CD4-positive, alpha-beta T cell treated with Interleukin-12 subunit alpha and Interleukin-12 subunit beta, for 1 hour (primary cell): ENCODE measurements around the gene ZFP62.
A peak's percentile ranks its signal among the peaks of the same experiment; 100 is the strongest.
"Not testable (repeated sequence)": the region's sequence is repeated elsewhere in the genome, so short reads cannot be mapped to it uniquely, and the experiment has no call there.

Experiments
- DNase-seq: peaks from one replicate; pipeline ENCODE4 v3.0.0-alpha.2; 2020

Gene ZFP62

GRCh38 chr5:180860887-180861822 is at the start of gene ZFP62:
Gene ZFP62, minus strand, starts transcription at chr5:180861276. Its CDS starts 57 bp downstream, at chr5:180861219.
- DNase-seq, result peak; percentile 92

GRCh38 chr5:180910735-180911134 is 49.7 kb upstream of the ZFP62 start:
- DNase-seq, result no peak

DNA sequence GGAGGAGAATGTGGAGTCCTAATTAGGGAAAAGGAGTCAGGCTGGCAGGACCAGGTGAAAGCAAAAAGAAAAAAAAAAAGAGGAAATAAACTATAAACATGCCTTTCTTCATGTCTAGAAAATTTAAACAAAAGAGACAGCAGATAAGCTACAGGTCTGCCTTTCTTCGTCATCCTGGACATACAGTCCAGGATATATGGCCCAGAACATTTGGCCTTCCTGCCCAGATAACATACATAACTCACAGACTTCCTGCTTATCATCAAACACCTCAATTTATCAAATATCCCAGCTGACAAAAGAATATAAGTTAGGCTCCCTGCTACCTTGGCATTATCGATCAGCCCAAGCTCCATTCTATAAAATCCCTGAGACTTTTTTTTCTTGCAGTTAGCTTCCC is 49.1 kb upstream of the ZFP62 start:
- DNase-seq, result no peak

- no peak for DNase-seq
These were observed 48.7 kb upstream of the ZFP62 start for GRCh38 chr5:180909782-180910181.

- no peak for DNase-seq
These were observed 48.1 kb upstream of the ZFP62 start for GRCh38 chr5:180908998-180909731.

- DNase-seq, result no peak
These were observed 47.3 kb upstream of the ZFP62 start for GRCh38 chr5:180908400-180908799.

- no peak for DNase-seq
These were observed 40.4 kb upstream of the ZFP62 start for GRCh38 chr5:180901319-180902009.

DNA sequence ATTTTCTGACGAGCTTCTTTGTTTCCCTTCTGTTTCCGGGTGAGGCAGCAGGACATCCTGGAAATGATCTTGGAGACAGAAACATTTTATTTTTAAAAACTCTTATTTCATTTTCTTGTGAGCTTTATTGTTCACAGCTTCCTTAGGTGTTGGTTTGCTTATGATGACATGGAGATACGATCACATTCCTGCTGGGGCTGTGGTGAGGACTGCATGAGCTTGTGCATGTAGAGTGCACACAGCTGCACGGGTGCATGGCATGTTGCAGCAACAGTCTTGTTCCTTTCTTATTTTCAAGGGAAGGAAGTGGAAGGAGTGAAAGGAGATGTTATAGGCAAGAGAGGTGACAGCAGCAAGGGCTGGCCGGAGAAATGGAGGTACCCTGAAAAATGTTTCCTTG is 39.1 kb upstream of the ZFP62 start:
- DNase-seq, result no peak

- DNase-seq, result no peak
These were observed 37.7 kb upstream of the ZFP62 start, which contains the start of gene BTNL8 for GRCh38 chr5:180898621-180899246. Gene BTNL8, plus strand, starts transcription at chr5:180899159. Its CDS starts 152 bp downstream, at chr5:180899311.

GRCh38 chr5:180895330-180895729 is 34.3 kb upstream of the ZFP62 start:
- DNase-seq, result not testable (repeated sequence)

GRCh38 chr5:180889381-180889780 is 28.3 kb upstream of the ZFP62 start:
- DNase-seq, result no peak

GRCh38 chr5:180885845-180886529 is 24.9 kb upstream of the ZFP62 start:
- not testable (repeated sequence) for DNase-seq

DNA sequence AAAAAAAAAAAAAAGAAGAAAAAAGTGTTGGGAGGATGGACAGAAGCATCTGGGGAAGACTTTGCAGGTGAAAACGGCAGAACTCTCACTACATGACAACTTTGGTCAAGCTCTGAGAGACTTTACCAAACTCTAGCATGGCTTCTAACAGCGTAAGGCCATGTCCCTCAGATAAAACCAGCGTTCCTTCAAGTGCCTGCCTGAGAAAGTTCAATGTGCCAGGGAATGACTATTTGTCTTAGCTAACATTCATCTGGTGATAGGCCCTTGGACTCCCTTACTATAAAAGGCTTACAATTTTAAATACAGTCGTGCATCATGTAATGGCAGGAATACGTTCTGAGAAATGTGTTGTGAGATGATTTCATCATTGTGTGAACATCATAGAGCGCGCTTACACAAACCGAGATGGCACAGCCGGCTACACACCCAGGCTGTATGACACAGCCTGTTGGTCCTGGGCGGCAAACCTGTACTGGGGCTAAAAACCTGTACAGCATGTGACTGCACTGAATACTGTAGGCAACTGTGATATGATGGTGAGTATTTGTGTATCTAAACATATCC is 14.9 kb upstream of the ZFP62 start:
- no peak for DNase-seq

DNA sequence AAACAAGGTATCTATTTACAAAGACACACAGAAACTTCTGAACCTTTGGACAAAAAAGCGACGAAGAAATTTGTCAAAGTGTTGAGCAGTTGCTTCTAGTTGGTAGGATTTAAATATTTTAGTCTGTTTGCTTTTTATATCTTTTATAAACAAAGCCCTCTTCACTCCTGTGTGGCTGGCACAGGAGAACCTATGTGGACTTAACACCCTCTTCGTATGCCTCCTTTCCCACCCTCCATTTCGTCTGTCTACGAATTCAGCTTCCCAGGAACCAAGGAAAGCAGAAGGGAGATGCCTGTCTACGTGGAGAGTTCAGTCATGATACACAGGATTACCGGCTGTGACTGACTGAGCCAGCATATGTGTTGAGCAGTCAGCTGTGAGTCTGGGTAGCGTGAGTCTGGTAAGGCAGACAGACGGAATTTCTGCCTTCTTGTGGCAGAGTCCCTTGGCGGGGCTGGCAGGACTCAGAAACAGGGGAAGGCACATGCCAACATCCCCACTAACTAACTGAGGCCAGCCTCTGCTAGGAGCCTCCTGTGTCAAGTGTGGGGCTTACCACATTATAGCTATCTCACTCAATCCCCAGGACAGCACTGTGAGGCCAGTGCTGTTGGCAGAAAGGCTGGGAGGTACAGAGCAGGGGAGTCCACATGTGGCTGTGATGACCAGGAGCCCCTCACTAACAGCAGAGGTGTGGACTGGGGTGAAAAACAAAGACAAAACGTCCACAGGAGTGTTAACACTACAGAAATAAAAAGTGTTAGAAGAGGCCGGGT is 13.9 kb upstream of the ZFP62 start:
- no peak for DNase-seq

GRCh38 chr5:180873615-180874520 is 12.8 kb upstream of the ZFP62 start:
- DNase-seq, result peak; percentile 32

GRCh38 chr5:180872419-180872818 is 11.3 kb upstream of the ZFP62 start:
- no peak for DNase-seq

GRCh38 chr5:180870276-180871068 is 9.4 kb upstream of the ZFP62 start:
- no peak for DNase-seq

DNA sequence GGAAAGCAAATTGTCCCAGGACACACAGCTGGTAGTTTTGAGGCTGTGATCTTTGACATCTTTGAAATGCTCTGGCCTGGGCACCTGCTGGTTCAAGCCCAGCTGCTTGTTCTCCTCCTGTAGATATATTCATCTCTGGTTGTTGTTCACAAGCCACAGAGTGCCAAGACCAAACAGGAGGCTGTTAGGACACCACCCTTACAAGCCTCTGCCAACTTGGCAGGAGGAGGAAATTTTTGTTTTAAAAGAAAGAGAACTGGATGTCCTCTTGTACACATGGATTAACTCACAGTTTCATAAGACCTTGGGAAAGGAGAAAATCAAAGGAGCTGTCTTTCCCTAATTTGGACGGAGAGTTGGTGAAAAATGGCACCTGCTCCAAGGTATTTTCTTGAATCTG is 8.5 kb upstream of the ZFP62 start:
- no peak for DNase-seq

DNA sequence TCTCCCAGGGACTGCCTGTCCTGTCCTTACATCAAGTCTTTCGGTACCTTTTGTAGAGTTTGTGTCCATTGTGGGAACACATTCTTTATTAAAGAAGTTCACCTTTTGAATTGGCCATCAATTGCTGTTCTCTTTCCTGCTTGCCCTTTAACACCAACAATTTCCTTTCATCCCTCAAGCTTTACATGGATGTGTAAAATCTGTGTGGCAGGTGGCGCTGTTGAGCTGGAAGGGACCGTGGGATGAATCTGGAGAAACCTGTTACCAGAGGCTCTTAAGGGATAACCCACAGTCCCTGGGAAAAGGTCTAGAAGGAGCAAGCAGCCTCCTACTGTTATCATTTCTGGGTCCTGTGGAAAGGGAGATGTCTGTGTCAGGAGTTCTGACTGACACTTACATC is 7.9 kb upstream of the ZFP62 start:
- DNase-seq, result peak; percentile 61
